NCI-H345 (cell line): Measurements from ENCODE around the gene SSX2IP.
"Not testable (repeated sequence)": the region's sequence is repeated elsewhere in the genome, so short reads cannot be mapped to it uniquely, and the experiment has no call there.

ENCODE experiments used
- DNase-seq: peaks from one replicate; lab custom pipeline; 2025; lab: John Stamatoyannopoulos, UW

SSX2IP gene

DNA sequence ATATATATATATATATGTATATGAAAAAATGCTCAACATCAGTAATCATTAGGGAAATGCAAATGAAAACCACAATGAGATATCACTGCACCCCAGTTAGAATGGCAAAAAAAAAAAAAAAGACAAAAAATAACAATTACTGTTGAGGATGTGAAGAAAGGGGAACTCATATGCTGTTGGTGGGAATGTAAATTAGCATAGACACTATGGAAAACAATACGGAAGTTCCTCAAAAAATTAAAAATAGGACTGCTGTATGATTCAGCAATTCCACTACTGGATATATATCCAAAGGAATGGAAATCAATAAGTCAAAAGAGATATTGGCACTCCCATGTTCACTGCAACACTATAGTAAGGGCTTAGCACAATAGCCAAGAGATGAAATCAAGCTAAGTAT, 74.5 kb downstream of the SSX2IP start:
- no peak for DNase-seq

DNA sequence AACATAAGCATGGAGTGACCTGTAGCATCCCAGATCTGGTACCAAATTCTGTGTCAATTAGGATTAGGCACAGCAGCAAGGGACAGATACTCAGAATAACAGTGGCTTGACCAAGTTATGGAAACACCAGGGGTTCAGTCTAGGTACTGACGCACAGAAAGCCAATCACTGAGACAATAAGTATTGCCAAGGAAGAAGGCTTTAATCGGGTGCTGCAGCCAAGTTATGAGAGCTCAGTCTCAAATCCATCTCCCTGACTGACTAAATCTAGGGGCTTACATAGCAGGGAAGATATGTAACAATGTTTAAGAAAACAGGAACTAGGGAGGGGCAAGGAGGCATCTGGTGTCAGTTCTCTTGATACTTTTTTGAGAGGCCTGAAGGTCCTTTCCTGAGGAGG, 76.4 kb downstream of the SSX2IP start:
- DNase-seq, result no peak

DNA sequence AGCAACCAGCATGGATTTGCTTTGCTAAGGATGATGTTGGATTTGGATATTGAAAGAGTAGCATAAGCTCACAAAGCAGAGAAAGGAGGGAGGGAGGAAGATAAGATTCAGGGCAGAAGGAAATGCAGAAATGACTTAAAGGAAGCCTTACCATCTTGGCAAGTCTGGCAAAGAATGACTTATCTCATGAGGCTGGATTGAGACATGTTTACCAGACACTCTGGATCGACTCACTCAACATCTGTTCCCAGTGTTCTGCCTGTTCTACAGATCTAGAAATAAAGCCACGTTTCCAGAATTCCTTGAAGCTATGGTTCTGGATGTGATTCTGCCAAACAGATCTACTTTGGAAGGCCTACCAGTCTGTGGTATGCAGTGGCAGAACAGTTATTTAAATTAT, 77.2 kb downstream of the SSX2IP start:
- no peak for DNase-seq

DNA sequence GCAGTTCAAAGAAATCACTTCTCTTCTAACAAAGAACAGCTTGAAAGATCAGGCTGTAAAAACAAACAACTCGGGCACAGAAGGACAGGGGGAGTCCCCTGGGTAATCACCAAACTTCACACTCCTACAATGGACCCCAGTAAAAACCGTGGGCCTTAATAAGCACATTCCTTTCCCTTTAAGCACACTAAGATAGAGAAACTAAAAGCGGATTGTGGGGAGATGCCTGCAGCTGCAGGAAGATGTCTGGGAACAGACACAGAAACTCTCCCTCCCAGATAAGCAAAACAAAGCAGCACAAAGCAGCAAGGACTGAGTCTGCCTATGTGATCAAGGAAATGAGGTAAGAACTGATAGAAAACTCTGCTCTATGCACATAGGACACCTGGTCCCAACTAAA, 78.5 kb downstream of the SSX2IP start:
- DNase-seq, result no peak

DNA sequence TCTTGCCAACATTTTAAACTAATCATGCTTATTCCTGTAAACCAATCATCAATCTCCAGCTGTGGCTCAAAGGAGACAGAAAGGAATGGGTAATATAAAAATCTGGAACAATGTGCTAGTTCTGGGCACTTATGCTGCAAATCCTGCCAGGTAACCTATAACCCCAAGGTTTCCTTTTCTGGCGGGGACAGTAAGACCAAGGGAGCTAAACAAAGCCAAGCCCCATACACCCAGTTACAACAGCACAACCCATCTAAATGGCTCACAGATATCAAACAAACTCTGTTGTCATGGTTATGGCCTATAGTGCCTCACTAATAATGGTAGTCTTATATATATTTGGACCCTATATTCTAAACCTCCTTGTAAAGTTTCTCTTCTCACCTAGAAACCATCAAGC, 79.2 kb downstream of the SSX2IP start:
- DNase-seq, result no peak

DNA sequence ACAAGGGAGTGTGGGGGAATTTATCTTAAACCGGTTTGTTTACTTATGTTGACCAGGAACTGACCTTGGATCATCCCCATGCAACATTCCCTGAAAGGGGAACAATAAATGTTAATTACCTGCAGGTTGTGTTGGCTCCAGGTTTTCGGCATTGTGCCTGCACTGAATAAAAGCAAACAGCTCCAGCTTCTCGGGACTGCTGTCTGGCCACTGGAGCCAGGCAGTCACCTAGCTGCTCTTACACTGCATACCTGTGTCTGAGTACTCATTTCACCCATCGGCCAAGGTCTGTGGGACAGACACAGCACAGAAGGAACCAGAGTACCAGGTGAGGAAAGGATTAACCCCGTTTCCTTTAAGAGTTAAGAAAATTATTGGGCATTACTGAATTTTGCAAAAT, 83.3 kb downstream of the SSX2IP start:
- no peak for DNase-seq

DNA sequence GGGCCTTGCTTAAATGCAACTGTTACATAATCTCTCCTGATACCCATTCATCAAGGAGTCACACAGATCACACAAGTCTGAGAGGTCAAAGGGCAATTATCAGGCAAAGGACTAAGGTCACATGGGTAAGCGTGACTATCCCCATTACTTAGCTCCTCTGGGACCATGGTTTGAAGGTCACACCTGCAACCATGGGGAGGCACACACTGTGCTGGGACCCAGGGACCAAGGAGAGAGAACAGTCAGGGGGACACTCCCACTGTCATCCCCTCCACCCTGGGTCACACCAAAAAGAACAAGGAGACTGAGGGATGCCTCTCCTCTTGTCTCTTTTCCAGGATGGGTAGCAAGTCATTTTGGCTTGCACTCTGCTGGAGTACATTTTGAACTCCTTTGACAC, 85.1 kb downstream of the SSX2IP start:
- no peak for DNase-seq

DNA sequence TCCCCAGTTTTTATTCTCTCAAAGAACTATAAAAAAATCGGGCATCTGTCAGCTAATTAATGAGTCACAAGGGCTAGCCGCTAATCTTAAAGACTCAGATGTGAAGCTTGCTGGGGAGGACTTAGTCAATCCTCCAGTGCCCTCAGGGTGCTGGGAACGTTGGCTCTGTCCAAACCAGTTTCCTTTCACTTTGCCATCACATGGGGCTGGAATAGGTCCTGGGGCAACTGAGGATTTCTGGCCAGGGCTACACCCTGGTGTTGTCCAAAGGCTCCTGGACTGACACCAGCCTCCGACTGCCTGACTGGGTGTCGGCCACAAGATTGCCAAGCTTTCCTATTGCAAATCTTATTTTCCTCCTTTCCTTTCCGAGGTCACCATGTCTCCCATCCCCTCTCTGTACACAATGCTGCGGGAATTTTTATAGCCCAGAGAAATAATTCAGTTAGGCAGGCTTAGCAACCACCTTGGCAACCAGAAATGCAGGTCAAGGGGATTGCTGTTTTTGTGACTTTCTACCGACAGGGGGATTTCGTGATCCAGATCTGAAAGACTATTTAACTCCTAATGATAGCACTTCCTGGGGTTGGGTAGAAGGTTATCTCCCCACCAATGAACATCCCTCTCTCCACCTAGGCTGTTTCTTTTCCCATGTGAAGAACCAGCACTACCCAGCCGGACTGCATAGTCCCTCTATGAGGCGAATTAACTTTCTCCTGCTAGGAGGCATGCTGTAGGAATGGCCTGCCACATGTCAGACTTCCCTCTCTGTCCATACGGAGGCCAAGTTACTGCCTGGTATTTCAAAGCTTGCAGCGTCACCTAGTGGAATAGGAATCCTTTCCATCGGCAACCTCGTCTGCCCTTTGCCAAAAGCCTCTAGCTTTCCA, 86.1 kb downstream of the SSX2IP start:
- DNase-seq, result no peak

DNA sequence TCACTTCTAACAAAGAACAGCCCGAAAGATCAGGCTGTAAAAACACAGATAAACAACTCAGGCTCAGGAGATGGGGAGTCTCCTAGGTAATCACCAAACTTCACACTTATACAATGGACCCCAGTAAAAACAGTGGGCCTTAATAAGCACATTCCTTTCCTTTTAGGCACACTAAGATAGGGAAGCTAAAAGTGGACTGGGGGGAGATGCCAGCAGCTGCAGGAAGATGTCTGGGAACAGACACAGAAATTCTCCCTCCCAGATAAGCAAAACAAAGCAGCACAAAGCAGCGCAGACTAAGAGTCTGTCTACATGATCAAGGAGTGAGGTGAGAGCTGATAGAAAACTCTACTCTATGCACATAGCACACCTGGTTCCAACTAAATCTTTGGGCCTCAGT, 87.0 kb downstream of the SSX2IP start:
- no peak for DNase-seq

DNA sequence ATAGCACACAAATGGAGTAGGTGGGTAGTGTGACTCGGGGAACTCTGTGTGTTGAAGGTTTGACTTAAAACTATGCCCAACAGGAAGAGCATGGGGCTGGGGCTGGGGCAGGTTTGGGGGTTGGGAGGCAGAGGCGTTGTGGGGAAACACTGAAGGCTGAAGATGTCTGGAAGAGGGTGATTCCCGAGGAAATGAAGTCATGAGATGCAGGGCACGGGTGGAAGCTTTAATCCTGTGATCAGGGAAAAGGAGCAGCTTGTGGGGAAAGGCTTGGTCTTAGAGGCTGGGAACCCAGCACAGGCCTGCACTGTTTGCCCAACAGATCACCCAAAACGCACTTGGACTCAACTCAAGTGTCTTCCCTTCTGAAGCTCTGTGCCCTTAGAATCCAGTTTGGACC, 89.5 kb downstream of the SSX2IP start:
- DNase-seq, result no peak

DNA sequence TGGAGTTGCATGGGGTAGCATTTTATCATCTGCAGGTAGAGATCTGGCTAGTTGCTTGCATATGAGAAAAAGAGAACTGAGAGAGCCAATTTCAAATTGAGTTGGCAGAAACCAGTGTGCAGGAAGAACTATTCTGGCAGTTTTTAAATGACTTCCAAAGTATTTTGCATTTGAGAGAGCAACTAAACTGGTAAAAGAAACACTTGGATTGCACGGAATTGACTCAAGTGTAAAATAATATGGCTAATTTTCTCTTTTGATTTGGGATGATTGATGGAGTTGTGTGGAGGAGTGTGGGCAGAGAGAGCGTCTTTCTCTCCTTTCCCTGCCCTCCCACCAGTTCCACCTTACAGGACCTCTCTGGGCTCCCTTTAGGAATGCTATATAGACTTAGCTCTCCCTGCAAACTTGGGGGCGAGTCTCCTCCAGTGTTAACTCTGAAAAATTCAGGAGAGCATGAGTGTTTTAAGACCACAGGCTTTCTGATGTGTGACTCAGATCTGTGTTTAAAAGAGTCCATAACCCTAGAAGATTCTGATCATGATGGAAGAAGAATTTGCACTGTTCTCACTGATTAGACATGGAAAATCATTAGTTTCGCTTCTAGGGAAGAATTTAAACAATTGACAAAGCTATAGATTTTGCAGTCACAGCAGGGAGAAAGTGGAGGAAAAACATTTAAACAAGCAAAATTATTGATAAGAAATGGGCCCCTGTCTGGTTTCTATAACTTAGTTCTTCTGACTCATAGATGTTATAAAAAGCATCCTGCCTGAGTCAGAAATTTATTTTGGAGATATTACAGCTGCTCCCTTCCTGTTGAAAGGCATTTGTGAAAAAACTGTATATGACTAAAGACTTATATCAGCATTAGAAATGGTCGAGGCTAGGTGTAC, 91.2 kb downstream of the SSX2IP start:
- no peak for DNase-seq

DNA sequence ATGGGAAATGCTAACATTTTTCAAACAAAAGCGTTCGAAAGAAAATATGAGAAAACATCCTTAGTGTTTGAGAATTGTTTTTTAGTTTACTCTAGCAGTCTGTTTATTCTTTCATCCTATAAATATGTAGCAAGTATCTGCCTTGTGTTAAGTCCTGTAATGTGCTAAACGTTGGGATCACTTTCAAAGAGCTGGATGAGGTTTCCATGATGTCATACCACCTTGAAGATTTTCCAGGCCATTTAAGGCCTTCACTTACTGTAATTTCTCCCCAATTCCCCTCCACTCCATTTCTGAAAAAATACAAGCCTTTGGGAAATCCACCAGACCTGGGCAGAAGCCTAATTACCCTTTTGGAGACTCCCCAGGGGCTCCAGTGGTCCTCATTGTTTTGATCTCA, 91.8 kb downstream of the SSX2IP start:
- no peak for DNase-seq

DNA sequence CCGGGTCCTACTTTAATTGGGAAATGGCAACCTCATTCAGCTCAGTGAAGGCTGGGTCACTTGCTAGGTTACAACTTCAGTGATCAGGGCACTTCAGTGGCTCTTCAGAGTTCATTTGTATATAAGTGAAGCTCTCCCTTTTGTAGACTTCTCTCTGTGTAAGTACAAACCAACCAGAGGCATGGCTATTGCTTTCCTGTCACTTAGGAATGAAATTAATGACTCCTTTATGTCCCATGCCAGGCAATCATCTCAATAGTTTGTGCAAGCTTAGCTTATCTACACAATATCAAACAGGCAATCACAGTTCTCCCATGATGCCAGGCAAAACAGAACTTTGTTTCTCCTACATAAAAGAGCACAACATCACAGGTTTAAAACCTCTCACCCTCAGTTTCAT, 93.2 kb downstream of the SSX2IP start:
- no peak for DNase-seq

DNA sequence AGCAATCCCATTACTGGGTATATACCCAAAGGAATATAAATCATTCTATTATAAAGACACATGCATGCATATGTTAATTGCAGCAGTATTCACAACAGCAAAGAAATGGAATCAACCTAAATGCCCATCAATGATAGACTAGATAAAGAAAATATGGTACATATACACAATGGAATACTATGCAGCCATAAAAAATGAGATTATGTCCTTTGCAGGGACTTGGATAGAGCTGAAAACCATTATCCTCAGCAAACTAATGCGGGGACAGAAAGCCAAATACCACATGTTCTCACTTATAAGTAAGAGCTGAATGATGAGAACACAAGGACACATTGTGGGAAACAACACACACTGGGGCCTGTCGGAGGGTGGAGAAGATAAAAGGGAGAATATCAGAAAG, 95.3 kb downstream of the SSX2IP start:
- not testable (repeated sequence) for DNase-seq
